GM19043 (cell line): ENCODE results near the gene SCN3B.

Source experiments
- ATAC-seq: cut with Tn5 transposase; IDR thresholded peaks from one replicate; pipeline ENCODE4 v1.9.1; 2021; ENCODE audit warnings: low read depth; ENCODE audit not compliant: unreplicated experiment

The SCN3B gene

GRCh38 chr11:123580137-123580536, 74.3 kb downstream of the SCN3B start:
- no peak for ATAC-seq

- no peak for ATAC-seq
Observed at GRCh38 chr11:123579482-123579812, 75.0 kb downstream of the SCN3B start.
